Neural progenitor cell (in vitro differentiated cells): ENCODE data around the gene PRKCSH.

Source experiments
- EZH2 ChIP-seq: fragments of 200-600 bp; sonication (generic); IDR thresholded peaks from 2 replicates; pipeline ENCODE4 v1.6.1; 2017; ENCODE audit warnings: antibody characterized with exemption, mild to moderate bottlenecking, moderate library complexity
- TF ChIP-seq, protein P1 (sequence below): fragments of 200-600 bp; sonication (generic); IDR thresholded peaks from 2 replicates; pipeline ENCODE4 v1.5.1; 2017; ENCODE audit warnings: antibody characterized with exemption, mild to moderate bottlenecking

- TF ChIP-seq, protein P1, sequence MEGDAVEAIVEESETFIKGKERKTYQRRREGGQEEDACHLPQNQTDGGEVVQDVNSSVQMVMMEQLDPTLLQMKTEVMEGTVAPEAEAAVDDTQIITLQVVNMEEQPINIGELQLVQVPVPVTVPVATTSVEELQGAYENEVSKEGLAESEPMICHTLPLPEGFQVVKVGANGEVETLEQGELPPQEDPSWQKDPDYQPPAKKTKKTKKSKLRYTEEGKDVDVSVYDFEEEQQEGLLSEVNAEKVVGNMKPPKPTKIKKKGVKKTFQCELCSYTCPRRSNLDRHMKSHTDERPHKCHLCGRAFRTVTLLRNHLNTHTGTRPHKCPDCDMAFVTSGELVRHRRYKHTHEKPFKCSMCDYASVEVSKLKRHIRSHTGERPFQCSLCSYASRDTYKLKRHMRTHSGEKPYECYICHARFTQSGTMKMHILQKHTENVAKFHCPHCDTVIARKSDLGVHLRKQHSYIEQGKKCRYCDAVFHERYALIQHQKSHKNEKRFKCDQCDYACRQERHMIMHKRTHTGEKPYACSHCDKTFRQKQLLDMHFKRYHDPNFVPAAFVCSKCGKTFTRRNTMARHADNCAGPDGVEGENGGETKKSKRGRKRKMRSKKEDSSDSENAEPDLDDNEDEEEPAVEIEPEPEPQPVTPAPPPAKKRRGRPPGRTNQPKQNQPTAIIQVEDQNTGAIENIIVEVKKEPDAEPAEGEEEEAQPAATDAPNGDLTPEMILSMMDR: no peak
- no peak for TF ChIP-seq EZH2
Measured at GRCh38 chr19:11408591-11408990, 26.8 kb upstream of the PRKCSH start.
